Activated CD4-positive, alpha-beta memory T cell treated with anti-CD3 and anti-CD28 coated beads, Interleukin-2, amount 10 ng/mL, durations not matched to agents 7 days and 5 days (primary cell): ENCODE measurements around the gene IGFL2. TPM values are rescaled to one million over a fixed set of nuclear protein-coding genes. Genes with fewer than 3 reads are reported as not detected.

Experiments used
- total RNA-seq, 2 experiments: library from RNA; stranded (reverse); gene quantifications; one replicate each; pipeline ENCODE4 v1.2.3, GENCODE V29; 2021

IGFL2 gene
- total RNA-seq, 2 experiments from 2014 or later = not detected

Other genes with a start within 250 kb of the IGFL2 start
- gene MYPOP, start 245.6 kb upstream of the IGFL2 start, total RNA-seq = 10 to 100 TPM; 12.5 to 12.9 TPM
- gene NANOS2, start 233.5 kb upstream of the IGFL2 start, total RNA-seq = not detected
- gene NOVA2, start 174.4 kb upstream of the IGFL2 start, total RNA-seq = under 1 TPM; 0.15 to 0.30 TPM
- 10 to 100 TPM; 24.3 to 24.7 TPM for gene CCDC61, start 152.8 kb upstream of the IGFL2 start, total RNA-seq
- not detected for gene PGLYRP1, start 125.2 kb upstream of the IGFL2 start, total RNA-seq
- not detected for gene IGFL4, start 107.2 kb upstream of the IGFL2 start, total RNA-seq
- gene IGFL3, start 23.6 kb upstream of the IGFL2 start, total RNA-seq = not detected
- gene IGFL1, start 81.5 kb downstream of the IGFL2 start, total RNA-seq = not detected
- not detected for gene HIF3A, start 148.8 kb downstream of the IGFL2 start, total RNA-seq
- gene PPP5C, start 198.8 kb downstream of the IGFL2 start, total RNA-seq = 10 to 100 TPM; 84.6 to 85.1 TPM